ENCODE data around the gene TMEM101.
"Not testable (repeated sequence)": the region's sequence is repeated elsewhere in the genome, so short reads cannot be mapped to it uniquely, and the experiment has no call there.

Gene TMEM101

DNA sequence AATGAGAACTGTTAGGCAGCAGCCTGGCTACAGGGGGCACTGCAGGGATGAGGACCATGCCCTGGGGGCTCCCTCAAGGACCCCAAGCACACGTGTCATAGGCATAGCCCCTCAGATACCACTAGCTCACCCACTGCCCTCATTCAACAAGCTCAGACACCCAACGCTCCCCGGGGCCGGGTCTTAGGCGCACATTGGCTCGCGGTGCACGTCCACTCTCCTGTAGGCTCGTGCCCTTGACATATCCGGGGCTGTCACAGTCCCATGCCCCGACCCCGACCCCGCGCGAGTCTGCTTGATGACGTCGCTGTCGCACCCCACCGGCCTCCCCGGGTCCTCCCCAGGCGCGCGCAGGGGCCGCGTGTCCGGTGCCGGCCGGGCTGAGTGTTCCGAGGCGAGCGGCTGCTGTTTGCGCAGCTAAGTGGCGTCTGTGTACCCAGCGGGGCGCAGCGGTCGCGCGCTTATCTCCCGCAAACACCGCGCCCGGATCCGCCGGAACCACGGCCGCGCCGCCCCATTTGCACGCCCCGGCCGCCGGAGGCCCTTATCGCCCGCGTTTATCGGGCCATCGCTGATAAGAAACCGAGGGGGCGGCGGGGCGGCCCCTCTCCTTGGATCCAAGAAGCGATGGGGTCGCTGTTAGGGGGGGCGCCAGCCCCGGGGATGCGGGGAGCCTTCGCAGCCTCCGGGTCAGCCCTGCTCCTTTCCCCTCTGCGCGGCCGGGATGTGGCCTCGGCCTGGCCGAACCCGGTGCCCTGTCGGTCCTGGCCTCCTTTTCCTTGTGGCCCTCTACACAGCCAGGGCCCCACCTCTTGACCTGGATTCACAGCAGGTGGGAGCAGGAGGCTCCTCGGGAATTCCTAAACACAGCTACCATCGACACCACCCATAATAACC, 31.0 kb downstream of the TMEM101 start:
- Histone ChIP-seq H3K9me3 (no peaks in the 10 kb centered on the region), H3K27me3 (ENCODE audit: low read depth) (peaks cover 10% of the 10 kb centered on the region), H3K36me3 (replicated peaks) (no peaks in the 10 kb centered on the region), H3K4me1 (no peaks in the 10 kb centered on the region), H3K4me3 (peak overlapping the region; percentile 2; the same call in 1 of the 2 replicates)
- DNase-seq (ENCODE audit: low spot score in 2 of 2): no peak
- in situ Hi-C loops (cut with MboI; ENCODE audit: low sequenced_read_pairs): no loop called here

GRCh38 chr17:43983196-43983514, 31.6 kb downstream of the TMEM101 start:
- no peaks in the 10 kb centered on the region for H3K36me3 ChIP-seq (replicated peaks)
- peaks cover 10% of the 10 kb centered on the region for H3K27me3 ChIP-seq (ENCODE audit: low read depth)
- H3K4me1 ChIP-seq: no peaks in the 10 kb centered on the region
- H3K4me3 ChIP-seq: no peak overlapping the region
- in situ Hi-C loops (cut with MboI; ENCODE audit: low sequenced_read_pairs): no loop called here
- no peak for DNase-seq (ENCODE audit: low spot score in 2 of 2)
- H3K9me3 ChIP-seq: no peaks in the 10 kb centered on the region

DNA sequence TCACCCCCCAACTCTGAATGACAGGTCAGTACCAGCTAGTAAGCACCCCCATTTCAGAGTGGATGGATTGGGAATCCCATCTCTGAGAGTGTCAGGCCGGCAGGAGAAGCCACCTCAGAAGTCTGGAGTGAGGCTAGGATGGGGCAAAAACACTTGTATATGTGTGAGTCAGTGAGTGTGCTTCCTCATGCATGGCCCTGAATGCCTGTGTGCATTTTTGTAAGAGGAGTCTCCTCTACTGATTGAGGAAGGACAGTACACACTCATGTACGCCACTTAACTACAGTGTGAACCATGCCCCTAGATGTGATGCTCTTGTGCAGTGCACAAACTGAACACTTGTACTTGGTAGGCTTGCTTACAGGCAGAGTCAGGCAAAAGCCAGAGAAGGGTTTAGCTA, 32.6 kb downstream of the TMEM101 start:
- Histone ChIP-seq H3K9me3 (no peaks in the 10 kb centered on the region), H3K36me3 (replicated peaks) (no peaks in the 10 kb centered on the region), H3K27me3 (ENCODE audit: low read depth) (peaks cover 7% of the 10 kb centered on the region), H3K4me3 (no peak overlapping the region), H3K4me1 (no peaks in the 10 kb centered on the region)
- in situ Hi-C loops (cut with MboI; ENCODE audit: low sequenced_read_pairs): no loop called here
- no peak for DNase-seq (ENCODE audit: low spot score in 2 of 2)

GRCh38 chr17:43979671-43980070, 35.1 kb downstream of the TMEM101 start:
- Histone ChIP-seq H3K4me3 (no peak overlapping the region), H3K9me3 (no peaks in the 10 kb centered on the region), H3K4me1 (no peaks in the 10 kb centered on the region), H3K36me3 (replicated peaks) (no peaks in the 10 kb centered on the region), H3K27me3 (ENCODE audit: low read depth) (peaks cover 7% of the 10 kb centered on the region)
- in situ Hi-C loops (cut with MboI; ENCODE audit: low sequenced_read_pairs): no loop called here
- no peak for DNase-seq (ENCODE audit: low spot score in 2 of 2)

GRCh38 chr17:43979011-43979410, 35.8 kb downstream of the TMEM101 start:
- no peak for DNase-seq (ENCODE audit: low spot score in 2 of 2)
- Histone ChIP-seq H3K36me3 (replicated peaks) (no peaks in the 10 kb centered on the region), H3K27me3 (ENCODE audit: low read depth) (peaks cover 5% of the 10 kb centered on the region), H3K9me3 (no peaks in the 10 kb centered on the region), H3K4me1 (no peaks in the 10 kb centered on the region; the same call in 1 of the 2 replicates), H3K4me3 (no peak overlapping the region)
- in situ Hi-C loops (cut with MboI; ENCODE audit: low sequenced_read_pairs): no loop called here

GRCh38 chr17:43978078-43978477, 36.7 kb downstream of the TMEM101 start:
- Histone ChIP-seq H3K4me1 (no peaks in the 10 kb centered on the region; the same call in 1 of the 2 replicates), H3K4me3 (no peak overlapping the region), H3K36me3 (replicated peaks) (no peaks in the 10 kb centered on the region), H3K9me3 (no peaks in the 10 kb centered on the region), H3K27me3 (ENCODE audit: low read depth) (peaks cover 5% of the 10 kb centered on the region)
- in situ Hi-C loops (cut with MboI; ENCODE audit: low sequenced_read_pairs): no loop called here
- DNase-seq (ENCODE audit: low spot score in 2 of 2): no peak

DNA sequence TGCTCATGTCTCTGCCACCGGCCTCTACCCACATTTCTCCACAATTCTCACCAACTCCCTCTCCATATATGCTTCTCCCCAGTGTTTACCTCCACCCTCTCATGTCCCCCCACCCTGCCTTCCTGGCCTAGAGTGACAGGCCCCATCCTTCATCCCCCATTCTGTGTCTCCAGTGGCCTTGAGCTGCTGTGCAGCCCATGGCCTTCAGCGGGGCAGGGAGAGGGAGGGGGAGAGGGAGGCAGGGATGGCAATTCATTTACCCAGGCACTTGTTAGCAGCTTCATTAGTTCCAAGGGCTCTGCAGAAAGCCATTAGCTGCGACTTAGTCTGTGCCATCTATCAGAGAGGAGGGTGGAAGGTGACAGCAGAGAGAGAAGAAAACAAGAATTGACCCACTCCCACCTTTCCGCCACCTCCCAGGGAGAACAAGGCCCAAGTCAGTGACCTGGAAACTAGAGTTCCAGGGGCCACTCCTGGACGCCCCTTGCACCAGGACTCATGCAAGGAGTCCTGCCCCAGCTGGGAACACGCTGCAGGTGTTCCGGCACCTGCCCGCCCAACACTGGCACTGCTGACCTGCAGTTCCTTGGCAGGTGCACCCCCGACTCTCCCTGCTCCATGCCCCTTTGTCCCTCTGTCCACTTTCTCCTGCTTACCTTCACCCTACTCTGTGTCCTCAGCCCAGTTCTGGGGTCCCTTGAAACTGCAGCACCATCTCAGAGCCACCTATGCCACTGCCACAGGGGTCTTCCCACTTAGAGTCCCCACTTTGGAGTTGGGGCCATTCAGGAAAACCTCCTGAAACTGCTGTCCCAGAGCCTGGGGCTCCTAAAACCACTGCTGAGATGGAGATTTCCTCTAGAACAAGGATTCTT, 37.6 kb downstream of the TMEM101 start:
- no peaks in the 10 kb centered on the region; the same call in 1 of the 2 replicates for H3K4me1 ChIP-seq
- no peak for DNase-seq (ENCODE audit: low spot score in 2 of 2)
- no peak overlapping the region for H3K4me3 ChIP-seq
- H3K27me3 ChIP-seq (ENCODE audit: low read depth): peaks cover 5% of the 10 kb centered on the region; the same call in 1 of the 2 replicates
- no peaks in the 10 kb centered on the region for H3K9me3 ChIP-seq
- no peaks in the 10 kb centered on the region for H3K36me3 ChIP-seq (replicated peaks)
- in situ Hi-C loops (cut with MboI; ENCODE audit: low sequenced_read_pairs): no loop called here

GRCh38 chr17:43975898-43976297, 38.9 kb downstream of the TMEM101 start:
- Histone ChIP-seq H3K36me3 (replicated peaks) (no peaks in the 10 kb centered on the region), H3K9me3 (no peaks in the 10 kb centered on the region), H3K27me3 (ENCODE audit: low read depth) (0 out of 2 replicates have a peak, but pooled peaks cover 2% of the 10 kb centered on the region), H3K4me1 (no peaks in the 10 kb centered on the region; the same call in 1 of the 2 replicates), H3K4me3 (no peak overlapping the region)
- in situ Hi-C loops (cut with MboI; ENCODE audit: low sequenced_read_pairs): no loop called here
- no peak for DNase-seq (ENCODE audit: low spot score in 2 of 2)

- in situ Hi-C loops (cut with MboI; ENCODE audit: low sequenced_read_pairs): no loop called here
- Histone ChIP-seq H3K36me3 (replicated peaks) (no peaks in the 10 kb centered on the region), H3K27me3 (ENCODE audit: low read depth) (0 out of 2 replicates have a peak, but pooled peaks cover 2% of the 10 kb centered on the region), H3K4me1 (no peaks in the 10 kb centered on the region; the same call in 1 of the 2 replicates), H3K4me3 (no peak overlapping the region), H3K9me3 (no peaks in the 10 kb centered on the region)
- no peak for DNase-seq (ENCODE audit: low spot score in 2 of 2)
Observed at GRCh38 chr17:43974382-43975266, 40.1 kb downstream of the TMEM101 start.

GRCh38 chr17:43972444-43973212, 42.1 kb downstream of the TMEM101 start:
- H3K36me3 ChIP-seq (replicated peaks); H3K4me1 ChIP-seq; H3K9me3 ChIP-seq; H3K27me3 ChIP-seq (ENCODE audit: low read depth); in situ Hi-C loops (cut with MboI; ENCODE audit: low sequenced_read_pairs); DNase-seq (ENCODE audit: low spot score in 2 of 2); H3K4me3 ChIP-seq: not testable (repeated sequence)

GRCh38 chr17:43971436-43971835, 43.3 kb downstream of the TMEM101 start:
- DNase-seq (ENCODE audit: low spot score in 2 of 2): not testable (repeated sequence)

DNA sequence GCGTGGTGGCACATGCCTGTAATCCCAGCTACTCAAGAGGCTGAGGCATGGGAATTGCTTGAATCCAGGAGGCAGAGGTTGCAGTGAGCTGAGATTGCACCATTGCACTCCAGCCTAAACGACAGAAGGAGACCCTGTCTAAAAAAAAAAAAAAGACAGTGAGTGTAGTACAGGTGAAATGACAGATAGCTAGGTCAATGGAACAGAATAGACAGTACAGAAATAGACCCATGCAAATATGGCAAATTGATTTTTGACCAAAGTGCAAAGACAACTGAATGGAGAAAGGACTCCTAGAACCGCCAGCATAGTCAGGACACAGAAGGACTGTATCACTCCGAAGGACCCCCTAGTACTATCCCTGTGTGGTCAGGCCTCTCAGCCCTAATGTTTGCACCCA, 44.4 kb downstream of the TMEM101 start:
- Histone ChIP-seq H3K36me3 (replicated peaks) (no peaks in the 10 kb centered on the region), H3K4me1 (no peaks in the 10 kb centered on the region; the same call in 1 of the 2 replicates), H3K9me3 (no peaks in the 10 kb centered on the region), H3K27me3 (ENCODE audit: low read depth) (0 out of 2 replicates have a peak, but pooled peaks cover 2% of the 10 kb centered on the region), H3K4me3 (no peak overlapping the region)
- no peak for DNase-seq (ENCODE audit: low spot score in 2 of 2)
- in situ Hi-C loops (cut with MboI; ENCODE audit: low sequenced_read_pairs): no loop called here

More at GRCh38 chr17:43971436-43971835, 43.3 kb downstream of the TMEM101 start:
- H3K4me3 ChIP-seq; H3K36me3 ChIP-seq (replicated peaks); H3K9me3 ChIP-seq; in situ Hi-C loops (cut with MboI; ENCODE audit: low sequenced_read_pairs); H3K27me3 ChIP-seq (ENCODE audit: low read depth); H3K4me1 ChIP-seq: not testable (repeated sequence)

All from HAP-1 (cell line).